ENCODE results near the gene MAPKAPK2.

DNA sequence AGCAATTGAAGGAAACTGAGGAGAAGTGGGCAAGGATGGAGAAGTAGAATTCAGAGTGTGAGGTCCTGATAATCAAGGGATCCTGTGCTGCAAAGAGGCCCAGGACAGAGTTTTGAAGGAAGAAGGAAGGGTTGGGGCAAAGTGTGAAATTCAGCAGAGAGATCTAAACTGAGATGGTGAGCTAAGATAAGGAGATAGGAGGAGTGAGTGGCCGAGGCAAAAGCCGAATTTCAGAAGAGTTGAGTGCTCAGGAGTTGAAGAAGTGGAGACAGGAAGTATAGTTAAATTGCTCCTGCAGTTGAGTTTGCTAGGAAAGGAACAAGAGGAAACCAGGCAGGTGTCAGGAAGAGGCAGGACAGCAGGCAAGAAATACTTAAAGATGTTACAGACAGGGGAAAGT, 16.4 kb upstream of the MAPKAPK2 start:
- TF ChIP-seq, protein P1, sequence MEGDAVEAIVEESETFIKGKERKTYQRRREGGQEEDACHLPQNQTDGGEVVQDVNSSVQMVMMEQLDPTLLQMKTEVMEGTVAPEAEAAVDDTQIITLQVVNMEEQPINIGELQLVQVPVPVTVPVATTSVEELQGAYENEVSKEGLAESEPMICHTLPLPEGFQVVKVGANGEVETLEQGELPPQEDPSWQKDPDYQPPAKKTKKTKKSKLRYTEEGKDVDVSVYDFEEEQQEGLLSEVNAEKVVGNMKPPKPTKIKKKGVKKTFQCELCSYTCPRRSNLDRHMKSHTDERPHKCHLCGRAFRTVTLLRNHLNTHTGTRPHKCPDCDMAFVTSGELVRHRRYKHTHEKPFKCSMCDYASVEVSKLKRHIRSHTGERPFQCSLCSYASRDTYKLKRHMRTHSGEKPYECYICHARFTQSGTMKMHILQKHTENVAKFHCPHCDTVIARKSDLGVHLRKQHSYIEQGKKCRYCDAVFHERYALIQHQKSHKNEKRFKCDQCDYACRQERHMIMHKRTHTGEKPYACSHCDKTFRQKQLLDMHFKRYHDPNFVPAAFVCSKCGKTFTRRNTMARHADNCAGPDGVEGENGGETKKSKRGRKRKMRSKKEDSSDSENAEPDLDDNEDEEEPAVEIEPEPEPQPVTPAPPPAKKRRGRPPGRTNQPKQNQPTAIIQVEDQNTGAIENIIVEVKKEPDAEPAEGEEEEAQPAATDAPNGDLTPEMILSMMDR (IDR thresholded peaks at IDR 0.05): no peak
- TF ChIP-seq POLR2A (IDR thresholded peaks at IDR 0.05): no peak

Data from adrenal gland (tissue), 5 donors.